ENCODE measurements around the gene COA1.
"Not testable (repeated sequence)": the region's sequence is repeated elsewhere in the genome, so short reads cannot be mapped to it uniquely, and the experiment has no call there.

DNA sequence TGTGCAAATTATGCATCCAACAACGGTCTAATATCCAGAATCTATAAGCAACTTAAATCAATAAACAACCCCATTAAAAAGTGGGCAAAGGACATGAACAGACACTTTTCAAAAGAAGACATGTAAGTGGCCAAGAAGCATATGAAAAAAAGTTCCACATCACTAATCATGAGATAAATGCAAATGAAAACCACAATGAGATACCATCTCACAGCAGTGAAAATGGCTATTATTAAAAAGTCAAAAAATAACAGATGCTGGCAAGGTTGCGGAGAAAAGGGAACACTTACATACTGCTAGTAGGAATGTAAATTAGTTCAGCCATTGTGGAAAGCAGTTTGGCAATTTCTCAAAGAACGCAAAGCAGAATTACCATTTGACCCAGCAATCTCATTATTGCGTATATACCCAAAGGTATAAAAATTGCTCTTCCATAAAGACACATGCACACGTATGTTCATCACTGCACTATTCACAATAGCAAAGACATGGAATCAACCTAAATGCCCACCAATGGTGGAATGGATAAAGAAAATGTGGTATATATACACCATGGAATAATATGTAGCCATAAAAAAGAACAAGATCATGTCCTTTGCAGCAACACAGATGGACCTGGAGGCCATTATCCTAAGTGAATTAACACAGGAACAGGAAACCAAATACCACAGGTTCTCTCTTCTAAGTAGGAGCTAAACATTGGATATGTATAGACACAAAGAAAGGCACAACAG is 55.9 kb downstream of the COA1 start:
- TF ChIP-seq, protein P1, sequence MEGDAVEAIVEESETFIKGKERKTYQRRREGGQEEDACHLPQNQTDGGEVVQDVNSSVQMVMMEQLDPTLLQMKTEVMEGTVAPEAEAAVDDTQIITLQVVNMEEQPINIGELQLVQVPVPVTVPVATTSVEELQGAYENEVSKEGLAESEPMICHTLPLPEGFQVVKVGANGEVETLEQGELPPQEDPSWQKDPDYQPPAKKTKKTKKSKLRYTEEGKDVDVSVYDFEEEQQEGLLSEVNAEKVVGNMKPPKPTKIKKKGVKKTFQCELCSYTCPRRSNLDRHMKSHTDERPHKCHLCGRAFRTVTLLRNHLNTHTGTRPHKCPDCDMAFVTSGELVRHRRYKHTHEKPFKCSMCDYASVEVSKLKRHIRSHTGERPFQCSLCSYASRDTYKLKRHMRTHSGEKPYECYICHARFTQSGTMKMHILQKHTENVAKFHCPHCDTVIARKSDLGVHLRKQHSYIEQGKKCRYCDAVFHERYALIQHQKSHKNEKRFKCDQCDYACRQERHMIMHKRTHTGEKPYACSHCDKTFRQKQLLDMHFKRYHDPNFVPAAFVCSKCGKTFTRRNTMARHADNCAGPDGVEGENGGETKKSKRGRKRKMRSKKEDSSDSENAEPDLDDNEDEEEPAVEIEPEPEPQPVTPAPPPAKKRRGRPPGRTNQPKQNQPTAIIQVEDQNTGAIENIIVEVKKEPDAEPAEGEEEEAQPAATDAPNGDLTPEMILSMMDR (IDR thresholded peaks at IDR 0.05; ENCODE audit: extremely low read depth in 1 of 2, insufficient read depth in 1 of 2, low read depth in 1 of 2, low read length in 2 of 2), result not testable (repeated sequence)
- TF ChIP-seq, protein P2, sequence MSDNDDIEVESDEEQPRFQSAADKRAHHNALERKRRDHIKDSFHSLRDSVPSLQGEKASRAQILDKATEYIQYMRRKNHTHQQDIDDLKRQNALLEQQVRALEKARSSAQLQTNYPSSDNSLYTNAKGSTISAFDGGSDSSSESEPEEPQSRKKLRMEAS (IDR thresholded peaks at IDR 0.05; ENCODE audit: insufficient read depth, insufficient read length), result not testable (repeated sequence)
- not testable (repeated sequence) for TF ChIP-seq GATA2 (IDR thresholded peaks at IDR 0.05; ENCODE audit: insufficient read depth, insufficient read length, low read depth, low read length); EZH2 (IDR thresholded peaks at IDR 0.05; ENCODE audit: borderline replicate concordance, low read depth, low read length, severe bottlenecking); POLR2AphosphoS5 (IDR thresholded peaks at IDR 0.05; ENCODE audit: insufficient read depth, low read depth, low read length); POLR2A (IDR thresholded peaks at IDR 0.05; ENCODE audit: low read depth, low read length); JUN (IDR thresholded peaks at IDR 0.05; ENCODE audit: borderline replicate concordance, insufficient read depth, insufficient read length, low read depth)
